ENCODE measurements around the gene NFYC. TPM values are rescaled to one million over a fixed set of nuclear protein-coding genes. Genes with fewer than 3 reads are reported as not detected.

Gene NFYC
- total RNA-seq, 1 donor from 2014 or later, result 57.0 TPM

DNA sequence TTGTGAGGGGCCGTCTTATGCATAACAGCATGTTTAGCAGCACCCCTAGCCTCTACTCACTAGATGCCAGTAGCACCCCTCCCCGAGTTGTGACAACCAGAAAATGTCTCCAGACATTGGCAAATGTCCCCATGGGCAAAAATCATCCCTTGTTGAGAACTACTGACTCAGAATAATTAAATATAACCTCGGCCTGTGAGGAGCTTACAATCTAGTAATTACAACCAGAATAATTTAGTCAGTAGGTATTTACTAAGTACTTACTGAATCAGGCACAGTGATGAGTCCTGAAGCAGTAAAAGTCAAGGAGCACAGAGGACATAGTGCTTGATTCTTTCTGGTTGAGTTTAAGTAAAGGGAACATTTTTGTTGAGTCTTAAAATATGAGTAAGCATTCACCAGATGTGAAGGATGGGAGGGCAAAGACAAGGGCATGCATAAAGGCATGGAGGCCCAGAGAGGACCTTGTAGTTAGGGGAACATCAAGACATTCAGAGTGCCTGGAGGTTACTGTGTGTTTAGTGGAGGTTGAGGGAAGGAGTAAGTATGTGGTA is 48.0 kb downstream of the NFYC start:
- no peak for DNase-seq (ENCODE audit: low spot score)

DNA sequence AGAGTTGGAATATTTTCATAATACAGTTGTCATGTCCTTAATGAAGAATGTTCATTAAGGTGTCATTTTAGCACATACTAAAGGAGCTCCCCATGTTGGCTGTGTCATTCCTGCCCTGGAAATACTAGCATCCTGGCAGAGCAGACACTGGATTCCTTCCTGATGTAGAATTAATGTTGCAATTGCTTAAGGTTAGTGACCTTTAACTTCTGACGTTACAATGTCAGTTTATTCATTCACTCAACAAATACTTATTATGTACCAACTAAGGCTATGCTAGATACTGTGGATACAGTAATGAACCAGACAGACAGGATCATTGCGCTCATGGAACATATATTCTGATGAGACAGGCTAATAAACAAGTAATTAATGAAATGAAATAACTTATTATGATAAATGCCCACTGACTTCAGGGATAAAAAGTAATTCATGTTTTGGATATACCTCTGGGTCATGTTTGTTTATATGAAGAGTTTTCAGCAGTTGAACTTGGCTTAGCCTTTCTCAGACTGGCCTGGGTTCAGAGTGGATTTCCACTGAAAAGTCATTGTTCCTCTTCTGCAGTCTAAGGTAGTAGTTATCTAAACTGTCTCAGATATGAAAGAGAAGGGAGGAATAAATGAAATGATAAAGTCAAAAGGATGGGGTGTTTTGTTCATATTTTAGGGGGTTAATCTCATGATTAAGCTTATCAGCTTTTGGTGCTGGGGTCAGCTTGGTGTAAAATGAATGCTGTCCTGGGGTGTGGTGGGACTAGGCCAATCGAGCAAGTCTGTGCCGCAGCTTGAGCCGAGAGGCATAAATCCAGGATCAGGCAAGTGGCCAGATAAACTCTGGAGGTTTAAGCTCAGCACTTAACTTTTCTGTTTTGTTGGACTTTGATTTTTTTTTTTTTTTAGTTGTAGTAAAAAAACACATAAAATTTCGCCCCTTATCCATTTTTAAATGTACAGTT is 48.8 kb downstream of the NFYC start:
- DNase-seq (ENCODE audit: low spot score), result peak; percentile 16

DNA sequence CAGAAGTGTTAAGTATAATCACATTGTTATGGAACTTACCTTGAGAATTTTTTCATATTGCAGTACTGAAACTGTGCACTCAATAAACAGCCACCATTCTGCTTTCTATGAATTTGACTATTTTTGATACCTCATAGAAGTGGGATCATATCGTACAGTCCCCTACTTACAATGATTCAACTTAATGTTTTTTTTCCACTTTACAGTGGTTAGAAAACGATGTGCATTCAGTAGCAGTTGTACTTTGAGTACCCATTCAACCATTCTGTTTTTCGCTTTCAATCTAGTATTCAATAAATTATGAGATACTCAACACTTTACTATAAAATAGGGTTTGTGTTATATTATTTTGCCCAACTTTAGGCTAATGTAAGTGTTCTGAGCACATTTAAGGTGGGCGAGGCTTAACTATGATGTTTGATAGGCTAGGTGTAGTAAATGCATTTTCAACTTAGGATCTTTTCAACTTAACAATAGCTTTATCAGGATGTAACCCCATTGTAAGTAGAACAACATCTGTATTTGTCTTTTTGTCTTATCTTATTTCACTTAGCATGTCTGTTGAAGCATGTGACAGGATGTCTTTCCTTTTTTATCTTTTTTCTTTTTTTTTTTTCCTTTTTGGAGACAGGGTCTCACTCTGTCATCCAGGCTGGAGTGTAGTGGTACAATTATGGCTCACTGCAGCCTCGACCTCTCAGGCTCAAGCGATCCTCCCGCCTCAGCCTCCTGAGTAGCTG is 49.7 kb downstream of the NFYC start:
- DNase-seq (ENCODE audit: low spot score), result no peak

DNA sequence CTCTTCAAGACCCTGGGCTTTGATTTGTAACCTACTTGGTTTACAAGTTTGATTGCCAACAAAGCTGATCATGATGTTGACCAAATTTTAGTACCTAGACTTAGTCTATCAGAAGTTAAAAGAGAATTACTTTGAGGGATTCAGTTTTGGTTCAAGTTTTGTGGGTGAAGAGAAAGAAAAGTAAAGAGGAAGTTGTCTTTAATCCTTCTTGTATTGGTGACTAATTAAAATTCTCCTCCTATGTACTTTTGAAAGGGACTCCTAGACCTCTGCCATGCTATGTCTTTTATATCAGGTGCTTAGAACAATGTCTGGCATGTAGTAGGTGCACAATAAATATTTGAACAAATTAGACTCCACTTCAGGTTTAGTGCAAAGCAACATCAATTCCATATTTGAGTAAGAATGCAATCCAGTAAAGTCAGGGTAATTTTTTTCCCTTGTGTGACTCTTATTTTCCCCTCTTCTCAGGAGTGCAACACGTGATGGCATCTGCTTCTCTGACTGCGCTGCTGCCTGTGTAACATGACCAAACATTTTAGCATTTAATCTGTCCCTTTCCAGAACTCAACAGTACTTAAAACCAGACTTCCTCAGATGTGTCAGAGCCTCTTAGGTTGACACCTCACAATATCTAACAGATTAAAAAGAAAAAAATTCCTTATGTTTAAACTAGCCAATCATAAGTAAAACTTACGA is 51.0 kb downstream of the NFYC start:
- no peak for DNase-seq (ENCODE audit: low spot score)

DNA sequence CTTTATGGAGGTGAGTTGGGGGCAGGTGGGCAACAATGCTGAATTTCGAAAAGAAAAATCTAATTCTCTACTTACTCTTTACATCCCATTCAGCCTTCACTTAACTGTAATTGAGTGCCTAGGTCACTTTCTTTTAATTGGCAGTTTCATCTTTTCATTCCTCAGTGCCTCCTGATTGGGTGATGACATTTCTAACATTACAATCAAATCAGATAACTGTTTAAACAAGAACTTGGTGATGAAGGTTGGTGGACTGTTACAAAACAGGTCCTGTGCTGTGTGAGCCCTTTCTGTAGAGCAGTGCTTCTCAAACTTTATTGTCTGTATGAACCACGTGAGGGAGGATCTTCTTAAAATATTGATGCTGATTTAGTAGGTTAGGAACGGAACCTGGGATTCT is 51.9 kb downstream of the NFYC start:
- no peak for DNase-seq (ENCODE audit: low spot score)

DNA sequence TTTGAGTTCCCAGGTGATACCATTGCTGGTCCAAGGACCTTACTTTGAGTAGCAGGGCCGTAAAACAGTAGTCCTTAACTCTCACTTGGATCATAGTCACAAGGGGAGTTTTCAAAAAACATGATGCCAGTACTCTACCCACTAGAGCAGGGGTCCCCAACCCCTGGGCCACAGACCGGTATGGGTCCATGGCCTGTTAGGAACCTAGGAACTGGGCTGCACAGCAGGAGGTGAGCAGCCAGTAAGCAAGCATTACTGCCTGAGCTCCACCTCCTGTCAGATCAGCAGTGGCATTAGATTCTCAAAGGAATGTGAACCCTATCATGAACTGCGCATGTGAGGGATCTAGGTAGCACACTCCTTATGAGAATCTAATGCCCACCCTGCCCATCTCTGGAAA is 52.4 kb downstream of the NFYC start:
- no peak for DNase-seq (ENCODE audit: low spot score)

DNA sequence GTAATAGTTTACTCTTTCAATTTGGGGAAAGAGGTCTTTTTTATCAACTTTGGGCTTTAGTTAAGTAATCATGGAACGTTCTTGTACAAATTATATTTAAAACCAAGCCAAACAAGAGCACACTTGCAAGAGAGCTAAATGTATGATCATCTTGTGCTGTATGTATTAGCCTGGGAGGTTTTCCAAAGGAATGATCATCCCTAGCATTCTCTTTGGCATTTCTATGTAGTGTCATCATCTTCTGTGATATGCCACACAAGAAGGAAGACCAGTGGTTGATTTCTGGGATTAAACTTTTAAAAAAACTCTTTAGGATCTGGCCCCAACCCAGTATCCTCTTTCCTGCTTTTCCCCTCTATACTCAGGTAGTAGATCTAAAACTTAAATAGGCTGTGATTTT is 53.7 kb downstream of the NFYC start:
- no peak for DNase-seq (ENCODE audit: low spot score)

DNA sequence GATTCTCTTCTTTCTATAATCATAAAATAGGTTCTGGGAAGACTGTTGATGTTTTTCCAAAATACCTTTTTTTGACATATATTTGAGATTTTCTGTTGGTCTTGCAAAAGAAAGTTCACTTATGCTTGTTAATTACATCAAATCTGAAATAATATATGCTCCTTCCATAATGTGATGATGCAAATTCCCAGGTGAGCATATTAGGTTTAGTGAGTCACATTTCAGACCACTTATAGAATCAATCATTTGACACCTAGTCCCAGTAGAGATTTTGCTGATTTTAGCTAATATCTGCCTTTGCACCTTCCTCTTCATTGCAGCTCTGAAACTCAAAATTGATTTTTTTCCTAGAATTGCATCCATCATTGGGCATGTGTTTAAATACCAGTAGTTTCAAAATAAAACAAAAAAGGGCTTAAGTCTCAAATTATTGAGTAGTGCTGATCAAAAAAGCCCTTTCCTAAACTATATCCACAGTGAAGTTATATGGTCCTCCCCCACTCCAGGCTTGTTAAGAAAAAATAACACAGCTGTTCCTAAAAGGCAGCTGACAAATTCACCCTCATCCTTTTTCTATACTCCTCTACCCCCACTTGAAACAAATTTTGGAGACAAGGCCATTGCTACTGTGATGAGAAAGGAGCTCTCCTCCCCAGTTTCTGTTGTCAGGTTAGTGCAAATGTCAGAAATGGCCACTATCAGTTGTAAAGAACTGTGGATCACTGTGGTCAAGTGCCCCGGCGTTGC is 55.0 kb downstream of the NFYC start:
- DNase-seq (ENCODE audit: low spot score), result no peak

DNA sequence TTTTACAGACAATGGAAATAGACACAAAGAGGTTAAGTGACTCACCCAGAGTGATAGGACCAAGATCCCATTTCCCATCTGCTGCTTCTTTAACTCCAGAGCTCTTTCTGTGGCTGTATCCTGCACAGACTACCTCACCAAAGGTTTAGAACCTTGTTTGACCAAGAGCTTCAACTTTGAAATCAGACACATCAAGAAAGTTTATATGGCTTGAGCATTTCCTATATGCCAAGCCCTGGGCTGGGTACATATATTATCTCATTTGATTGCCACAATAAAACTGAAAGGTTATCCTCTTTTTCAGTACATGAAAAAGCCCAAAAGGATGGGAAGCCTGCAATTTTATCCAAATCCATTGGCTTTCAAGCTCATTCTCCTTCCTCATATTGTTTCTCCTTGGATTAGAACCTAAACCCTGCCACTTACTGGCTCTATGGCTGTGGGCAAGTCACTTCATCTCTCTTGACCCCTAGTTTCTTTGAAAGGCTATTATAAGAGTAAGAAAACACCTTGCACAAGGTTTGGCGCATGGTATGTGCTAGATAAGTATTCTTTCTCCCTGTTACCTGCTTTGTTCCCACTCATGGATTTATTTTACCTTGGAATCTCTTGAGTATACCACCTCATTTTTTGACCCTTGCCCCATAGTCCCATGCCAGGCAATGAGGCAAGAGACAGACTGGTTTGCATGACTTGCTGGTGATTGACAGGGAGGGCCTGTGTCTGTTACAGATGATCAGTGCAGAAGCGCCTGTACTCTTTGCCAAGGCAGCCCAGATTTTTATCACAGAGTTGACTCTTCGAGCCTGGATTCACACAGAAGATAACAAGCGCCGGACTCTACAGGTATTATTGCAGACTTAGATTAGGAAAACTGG is 57.6 kb downstream of the NFYC start:
- no peak for DNase-seq (ENCODE audit: low spot score)

DNA sequence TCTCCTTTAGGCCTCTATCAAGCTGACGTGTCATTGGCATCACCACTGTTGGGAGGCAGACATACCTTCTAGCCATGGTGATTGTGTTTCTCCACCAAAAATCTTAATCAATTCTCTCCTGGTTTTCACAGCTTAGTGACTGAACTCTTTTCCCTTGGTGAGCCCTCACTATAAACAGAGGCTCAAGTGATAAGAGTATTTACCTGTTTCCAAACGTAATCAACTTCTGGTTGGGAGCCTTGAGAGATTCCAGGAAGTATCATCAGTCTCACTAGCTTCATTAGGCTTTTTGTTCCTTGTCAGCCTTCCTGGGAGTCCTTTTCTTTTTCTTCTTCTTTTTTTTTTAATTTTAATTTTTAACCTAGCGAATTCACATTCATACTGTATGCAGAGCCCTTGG is 58.3 kb downstream of the NFYC start:
- DNase-seq (ENCODE audit: low spot score), result no peak

DNA sequence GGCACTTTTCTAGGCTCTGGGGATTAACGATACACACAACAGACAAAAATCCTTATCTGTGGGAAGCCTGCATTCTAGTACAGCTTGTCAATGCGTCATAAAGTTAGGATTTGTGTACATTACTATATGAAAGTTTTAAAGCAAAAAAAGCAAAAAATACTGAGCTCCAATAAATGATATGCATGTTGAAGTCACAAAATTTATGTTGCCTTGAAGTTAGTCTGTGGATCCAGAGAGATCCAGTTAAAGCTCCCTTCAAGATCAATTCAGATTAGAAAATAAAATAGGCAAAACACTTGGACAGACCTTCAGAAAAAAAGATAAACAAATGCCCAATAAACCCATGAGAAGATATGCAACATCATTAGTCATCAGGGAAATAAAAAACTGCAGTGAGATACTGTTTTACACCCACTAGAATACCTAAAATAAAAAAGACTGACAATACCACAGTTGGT is 59.0 kb downstream of the NFYC start:
- no peak for DNase-seq (ENCODE audit: low spot score)

DNA sequence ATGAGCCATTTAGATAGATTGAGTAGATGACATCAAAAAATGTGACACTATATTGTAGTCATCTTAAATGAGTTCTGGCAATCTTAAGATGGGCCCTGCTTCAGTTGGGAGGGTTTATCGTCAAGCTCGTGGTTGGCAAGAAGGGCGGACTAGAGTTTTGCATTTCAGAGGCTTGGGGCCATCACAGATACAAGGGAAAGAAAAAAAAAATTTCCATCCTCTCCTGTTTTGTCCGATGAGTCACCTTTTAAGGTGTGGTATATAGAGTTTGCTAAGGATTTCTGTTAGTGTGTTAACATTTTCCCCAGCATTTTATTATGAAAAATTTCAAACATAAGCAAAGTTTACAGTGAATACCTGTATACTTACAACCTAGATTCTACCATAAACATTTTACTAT is 60.3 kb downstream of the NFYC start:
- DNase-seq (ENCODE audit: low spot score), result no peak

DNA sequence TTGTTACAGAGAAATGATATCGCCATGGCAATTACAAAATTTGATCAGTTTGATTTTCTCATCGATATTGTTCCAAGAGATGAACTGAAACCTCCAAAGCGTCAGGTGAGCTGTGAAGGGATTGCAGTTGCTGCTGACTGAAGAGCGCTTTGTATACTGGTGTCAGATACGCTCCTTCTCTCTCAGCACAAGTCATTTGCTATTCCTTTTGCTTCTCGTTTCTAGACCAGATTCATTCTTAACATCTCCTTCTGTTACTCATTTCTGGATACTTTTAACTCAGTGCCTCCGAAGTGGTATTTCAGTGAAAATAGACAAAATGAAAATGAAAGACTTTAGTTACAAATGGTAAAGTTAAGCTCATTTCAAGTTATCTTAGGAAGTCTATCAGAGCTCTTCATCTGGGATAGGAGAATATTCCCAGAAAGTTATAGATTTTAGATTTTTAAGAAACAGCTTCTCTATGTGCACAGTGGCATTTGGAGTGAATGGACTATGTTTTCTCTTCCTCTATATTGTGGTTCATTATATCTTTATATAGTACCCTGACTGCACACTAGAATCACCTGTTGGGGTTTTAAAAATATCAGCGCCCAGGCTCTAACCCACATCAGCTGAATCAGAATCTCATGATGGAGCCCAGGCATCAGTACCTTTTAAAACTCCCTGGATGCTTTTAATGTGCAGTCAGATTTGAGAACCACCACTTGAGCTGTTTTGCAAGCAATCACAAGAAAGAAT is 61.8 kb downstream of the NFYC start:
- no peak for DNase-seq (ENCODE audit: low spot score)

DNA sequence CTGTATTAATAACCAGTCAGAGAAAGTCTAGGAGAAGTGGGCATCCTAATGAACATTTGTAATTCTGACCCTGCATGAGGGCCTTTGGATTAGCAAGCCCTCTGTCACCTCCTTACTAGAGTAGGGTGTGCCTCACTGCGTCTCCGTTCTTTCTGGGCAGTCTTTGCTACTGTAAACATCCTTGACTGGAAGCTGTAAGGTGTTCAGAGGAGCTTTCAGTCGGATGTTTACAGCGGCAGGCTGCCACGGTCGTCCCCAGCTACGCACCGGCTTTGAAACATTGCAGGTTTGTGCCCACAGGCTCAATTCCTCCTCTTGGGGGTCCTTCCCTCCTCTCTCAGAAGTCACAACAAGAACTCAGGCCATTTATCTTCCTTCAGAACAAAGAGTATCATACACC is 62.7 kb downstream of the NFYC start:
- no peak for DNase-seq (ENCODE audit: low spot score)

DNA sequence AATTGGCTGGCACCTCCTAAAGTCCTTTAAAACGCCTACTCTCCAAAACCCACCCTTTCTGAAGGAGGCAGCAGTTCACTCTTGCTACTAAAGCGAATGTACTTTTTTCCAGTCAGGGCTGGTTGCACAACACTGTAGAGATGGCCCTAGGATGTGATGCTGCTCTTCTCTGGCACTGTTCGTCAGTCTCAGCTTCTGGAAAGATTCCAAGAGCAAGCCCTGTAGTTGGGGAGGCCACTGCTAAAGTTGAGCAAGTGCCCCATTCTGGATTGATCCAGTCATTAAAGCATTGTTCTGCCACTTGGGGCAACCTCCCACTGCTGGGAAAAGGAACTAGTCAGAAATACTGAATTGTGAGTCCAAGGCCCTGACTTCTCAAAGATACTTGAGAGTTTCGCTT is 63.6 kb downstream of the NFYC start:
- DNase-seq (ENCODE audit: low spot score), result peak; percentile 23

DNA sequence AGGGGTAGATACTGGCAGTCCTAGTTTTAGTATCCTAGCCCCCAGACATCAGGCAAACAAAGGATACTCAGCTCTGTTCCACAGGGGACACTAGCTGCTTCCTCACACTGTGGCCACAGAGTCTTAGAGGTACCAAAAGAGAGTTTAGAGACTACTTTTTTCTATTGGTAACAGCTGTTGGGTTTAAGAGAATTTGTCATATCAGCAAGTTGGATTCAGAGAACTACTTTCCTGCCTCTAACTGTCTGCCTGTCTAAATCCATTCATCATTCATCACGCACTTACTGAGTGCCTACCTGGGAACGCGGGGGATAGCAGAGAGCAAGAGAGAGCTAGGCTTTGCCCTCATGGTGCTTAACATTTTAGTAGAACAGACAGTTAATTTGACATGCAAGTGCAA is 65.0 kb downstream of the NFYC start:
- DNase-seq (ENCODE audit: low spot score), result no peak

DNA sequence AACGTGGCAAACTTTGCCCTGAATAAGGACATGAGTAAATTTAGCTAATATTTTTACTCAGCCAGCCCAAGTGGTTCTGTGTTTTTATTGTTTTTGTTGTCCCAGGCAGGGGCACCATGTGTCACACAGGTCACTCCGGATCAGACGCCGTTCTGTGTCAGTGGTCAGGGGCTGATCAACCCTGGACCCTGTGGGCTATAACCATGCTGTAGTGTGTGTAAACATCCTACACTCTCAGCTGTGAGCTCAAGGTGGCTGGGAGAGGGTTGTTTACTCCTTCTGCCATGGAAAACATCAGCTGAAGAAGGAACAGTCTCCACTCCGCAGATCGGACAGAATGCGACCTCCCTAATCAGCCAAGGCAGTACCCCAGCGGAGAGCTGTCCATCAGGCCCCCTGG is 65.6 kb downstream of the NFYC start:
- DNase-seq (ENCODE audit: low spot score), result no peak

DNA sequence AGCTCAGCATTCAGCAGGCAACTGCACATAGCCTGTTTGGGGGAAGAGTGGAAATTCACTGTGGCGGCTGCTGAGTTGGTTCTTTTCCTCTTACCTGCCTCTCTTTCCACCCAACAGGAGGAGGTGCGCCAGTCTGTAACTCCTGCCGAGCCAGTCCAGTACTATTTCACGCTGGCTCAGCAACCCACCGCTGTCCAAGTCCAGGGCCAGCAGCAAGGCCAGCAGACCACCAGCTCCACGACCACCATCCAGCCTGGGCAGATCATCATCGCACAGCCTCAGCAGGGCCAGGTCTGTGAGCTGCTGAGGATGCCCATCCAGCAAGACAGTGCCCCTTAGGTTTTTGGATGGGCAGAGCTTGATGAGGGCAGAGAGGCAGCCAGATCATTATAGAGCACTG is 66.5 kb downstream of the NFYC start:
- DNase-seq (ENCODE audit: low spot score), result no peak

DNA sequence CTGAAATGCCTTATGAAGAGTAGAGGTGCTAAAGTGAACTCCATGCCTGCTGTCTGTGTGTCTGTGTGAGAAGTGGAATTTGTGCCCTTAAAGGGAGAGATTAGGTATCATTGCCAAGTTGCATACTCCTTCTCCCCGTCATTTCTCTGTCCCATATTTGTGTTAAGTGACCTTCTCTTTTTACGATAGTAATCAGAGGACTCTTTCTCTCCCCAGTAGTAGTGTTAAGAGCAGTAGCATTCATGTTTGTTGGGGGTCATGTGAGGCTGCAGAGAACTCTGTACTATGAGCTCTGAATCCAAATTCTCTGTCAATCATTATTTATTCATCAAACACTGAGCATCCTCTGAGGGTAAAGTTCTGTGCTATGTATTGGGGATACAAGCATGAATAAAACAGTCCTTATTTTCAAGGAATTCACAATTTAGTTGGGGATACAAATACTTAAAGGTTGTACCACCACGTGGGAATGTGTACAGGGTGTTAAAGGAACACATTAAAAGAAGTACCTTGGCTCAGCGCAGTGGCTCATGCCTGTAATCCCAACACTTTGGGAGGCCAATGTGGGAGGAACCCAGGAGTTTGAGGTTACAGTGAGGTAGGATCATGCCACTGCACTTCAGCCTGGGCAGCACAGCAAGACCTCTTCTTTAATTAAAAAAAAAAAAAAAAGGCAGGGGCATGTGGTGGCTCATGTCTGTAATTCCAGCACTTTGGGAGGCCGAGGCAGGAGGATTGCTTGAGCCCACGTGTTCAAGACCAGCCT is 67.3 kb downstream of the NFYC start:
- DNase-seq (ENCODE audit: low spot score), result no peak
